HEK293 (cell line): Measurements from ENCODE around the gene SLF2.

ENCODE experiments used
- CTCF ChIA-PET: fragments of 350-600 bp; formaldehyde crosslinking; extraction: SDS; loops from one replicate; lab custom pipeline; 2021; ENCODE audit warnings: antibody characterized with exemption; lab: Yijun Ruan, JAX
- POLR2A ChIA-PET: fragments of 300-600 bp; formaldehyde crosslinking; extraction: SDS; loops from one replicate; lab custom pipeline; 2020; ENCODE audit warnings: antibody characterized with exemption, inconsistent platforms; lab: Yijun Ruan, JAX
- H3K27ac ChIP-seq: fragments of 200-500 bp; sonication (Bioruptor generic); 2 replicates; pipeline ENCODE4 v1.5.1; 2014; ENCODE audit warnings: low read depth, low read length, control low read depth, inconsistent platforms; ENCODE audit errors: extremely low read depth
- H3K36me3 ChIP-seq, 2 experiments: fragments of 200-500 bp in 1 of 2; sonication (Bioruptor generic) in 1 of 2; 1 replicate in 1 of 2; 2 replicates in 1 of 2; pipeline ENCODE4 v1.5.1; 2014 to 2017; ENCODE audit warnings: inconsistent platforms in 2 of 2, low read length in 2 of 2; ENCODE audit not compliant: control insufficient read depth in 2 of 2, insufficient read depth in 1 of 2
- H3K4me1 ChIP-seq: fragments of 200-500 bp; sonication (Bioruptor generic); 2 replicates; pipeline ENCODE4 v1.5.1; 2014; ENCODE audit warnings: mild to moderate bottlenecking, low read length, inconsistent platforms; ENCODE audit not compliant: control insufficient read depth, insufficient read depth
- H3K4me3 ChIP-seq: 2 replicates; pipeline ENCODE4 v1.5.1; 2011; ENCODE audit warnings: low read depth, mild to moderate bottlenecking, control low read depth, low read length, moderate library complexity
- H3K9me3 ChIP-seq: fragments of 200-500 bp; sonication (Bioruptor generic); 2 replicates; pipeline ENCODE4 v1.5.1; 2014; ENCODE audit warnings: low read depth, low read length, inconsistent platforms; ENCODE audit not compliant: control insufficient read depth, insufficient read depth
- BCL11A ChIP-seq: fragments of 450-650 bp; formaldehyde crosslinking; IDR thresholded peaks from 2 replicates; pipeline ENCODE4 v1.5.1; 2016; ENCODE audit warnings: low read depth, missing biosample characterization, missing genetic modification characterization
- GFI1B ChIP-seq: fragments of 450-650 bp; formaldehyde crosslinking; IDR thresholded peaks from 2 replicates; pipeline ENCODE4 v1.5.1; 2016; ENCODE audit warnings: missing biosample characterization, missing genetic modification characterization
- GLIS2 ChIP-seq: fragments of 450-650 bp; formaldehyde crosslinking; IDR thresholded peaks from 2 replicates; pipeline ENCODE4 v1.5.1; 2016; ENCODE audit warnings: missing biosample characterization, missing genetic modification characterization
- INSM2 ChIP-seq: fragments of 450-650 bp; formaldehyde crosslinking; IDR thresholded peaks from 2 replicates; pipeline ENCODE4 v1.5.1; 2016; ENCODE audit warnings: missing biosample characterization, missing genetic modification characterization
- KLF1 ChIP-seq: fragments of 450-650 bp; formaldehyde crosslinking; IDR thresholded peaks from 2 replicates; pipeline ENCODE4 v1.5.1; 2016; ENCODE audit warnings: missing biosample characterization, missing genetic modification characterization
- KLF9 ChIP-seq: fragments of 450-650 bp; formaldehyde crosslinking; IDR thresholded peaks from 2 replicates; pipeline ENCODE4 v1.5.1; 2016; ENCODE audit warnings: missing biosample characterization, missing genetic modification characterization, low read depth
- OSR2 ChIP-seq: fragments of 450-650 bp; formaldehyde crosslinking; IDR thresholded peaks from 2 replicates; pipeline ENCODE4 v1.5.1; 2016; ENCODE audit warnings: missing biosample characterization, missing genetic modification characterization
- SP2 ChIP-seq: fragments of 450-650 bp; formaldehyde crosslinking; IDR thresholded peaks from 2 replicates; pipeline ENCODE4 v1.5.1; 2016; ENCODE audit warnings: missing biosample characterization, missing genetic modification characterization
- TCF7L2 ChIP-seq: IDR thresholded peaks from 2 replicates; pipeline ENCODE4 v1.6.1; 2011; ENCODE audit warnings: low read depth, mild to moderate bottlenecking, inconsistent platforms, low read length, moderate library complexity, borderline replicate concordance
- WT1 ChIP-seq: fragments of 450-650 bp; formaldehyde crosslinking; IDR thresholded peaks from 2 replicates; pipeline ENCODE4 v1.5.1; 2016; ENCODE audit warnings: missing biosample characterization, missing genetic modification characterization
- YY2 ChIP-seq: fragments of 450-650 bp; formaldehyde crosslinking; IDR thresholded peaks from 2 replicates; pipeline ENCODE4 v1.5.1; 2016; ENCODE audit warnings: missing biosample characterization, missing genetic modification characterization
- ZBTB21 ChIP-seq: fragments of 450-650 bp; formaldehyde crosslinking; IDR thresholded peaks from 2 replicates; pipeline ENCODE4 v1.5.1; 2017; ENCODE audit warnings: missing biosample characterization, missing genetic modification characterization
- ZBTB49 ChIP-seq: fragments of 450-650 bp; formaldehyde crosslinking; IDR thresholded peaks from 2 replicates; pipeline ENCODE4 v1.5.1; 2016; ENCODE audit warnings: missing biosample characterization, missing genetic modification characterization, low read depth
- ZBTB8A ChIP-seq: fragments of 450-650 bp; formaldehyde crosslinking; IDR thresholded peaks from 2 replicates; pipeline ENCODE4 v1.5.1; 2016; ENCODE audit warnings: missing biosample characterization, missing genetic modification characterization
- ZNF114 ChIP-seq: fragments of 450-650 bp; formaldehyde crosslinking; IDR thresholded peaks from 2 replicates; pipeline ENCODE4 v1.5.0; 2017; ENCODE audit warnings: missing biosample characterization, missing genetic modification characterization
- ZNF133 ChIP-seq: fragments of 450-650 bp; formaldehyde crosslinking; IDR thresholded peaks from 2 replicates; pipeline ENCODE4 v1.5.1; 2016; ENCODE audit warnings: missing biosample characterization, missing genetic modification characterization
- ZNF211 ChIP-seq: fragments of 450-650 bp; formaldehyde crosslinking; IDR thresholded peaks from 2 replicates; pipeline ENCODE4 v1.5.1; 2016; ENCODE audit warnings: low read depth, missing biosample characterization, missing genetic modification characterization
- ZNF223 ChIP-seq: fragments of 450-650 bp; formaldehyde crosslinking; IDR thresholded peaks from 2 replicates; pipeline ENCODE4 v1.5.1; 2016; ENCODE audit warnings: missing biosample characterization, missing genetic modification characterization
- ZNF248 ChIP-seq: fragments of 450-650 bp; formaldehyde crosslinking; IDR thresholded peaks from 2 replicates; pipeline ENCODE4 v1.5.1; 2017; ENCODE audit warnings: missing biosample characterization, missing genetic modification characterization
- ZNF404 ChIP-seq: fragments of 450-650 bp; formaldehyde crosslinking; IDR thresholded peaks from 2 replicates; pipeline ENCODE4 v1.5.1; 2017; ENCODE audit warnings: missing biosample characterization, missing genetic modification characterization
- ZNF416 ChIP-seq: fragments of 450-650 bp; formaldehyde crosslinking; IDR thresholded peaks from 2 replicates; pipeline ENCODE4 v1.5.1; 2016; ENCODE audit warnings: missing biosample characterization, missing genetic modification characterization
- ZNF433 ChIP-seq: fragments of 450-650 bp; formaldehyde crosslinking; IDR thresholded peaks from 2 replicates; pipeline ENCODE4 v1.5.1; 2016; ENCODE audit warnings: missing biosample characterization, missing genetic modification characterization, low read depth
- ZNF521 ChIP-seq: fragments of 450-650 bp; formaldehyde crosslinking; IDR thresholded peaks from 2 replicates; pipeline ENCODE4 v1.5.1; 2017; ENCODE audit warnings: missing biosample characterization, mild to moderate bottlenecking, missing genetic modification characterization
- ZNF621 ChIP-seq: fragments of 450-650 bp; formaldehyde crosslinking; IDR thresholded peaks from 2 replicates; pipeline ENCODE4 v1.5.1; 2017; ENCODE audit warnings: missing biosample characterization, missing genetic modification characterization
- ZNF629 ChIP-seq: fragments of 450-650 bp; formaldehyde crosslinking; IDR thresholded peaks from 2 replicates; pipeline ENCODE4 v1.5.1; 2017; ENCODE audit warnings: missing biosample characterization, missing genetic modification characterization
- ZNF645 ChIP-seq: fragments of 450-650 bp; formaldehyde crosslinking; IDR thresholded peaks from 2 replicates; pipeline ENCODE4; 2016; ENCODE audit warnings: missing biosample characterization, missing genetic modification characterization
- ZNF654 ChIP-seq: fragments of 450-650 bp; formaldehyde crosslinking; IDR thresholded peaks from 2 replicates; pipeline ENCODE4 v1.5.1; 2016; ENCODE audit warnings: low read depth, missing biosample characterization, missing genetic modification characterization
- ZNF677 ChIP-seq: fragments of 450-650 bp; IDR thresholded peaks from 2 replicates; pipeline ENCODE4 v1.5.0; 2018; ENCODE audit warnings: missing biosample characterization, mild to moderate bottlenecking, missing genetic modification characterization, moderate library complexity
- ZNF837 ChIP-seq: fragments of 450-650 bp; formaldehyde crosslinking; IDR thresholded peaks from 2 replicates; pipeline ENCODE4 v1.5.1; 2016; ENCODE audit warnings: missing biosample characterization, missing genetic modification characterization
- ZSCAN23 ChIP-seq: fragments of 450-650 bp; formaldehyde crosslinking; IDR thresholded peaks from 2 replicates; pipeline ENCODE4 v1.5.1; 2016; ENCODE audit warnings: missing biosample characterization, missing genetic modification characterization
- ZSCAN30 ChIP-seq: fragments of 450-650 bp; IDR thresholded peaks from 2 replicates; pipeline ENCODE4 v1.5.1; 2018; ENCODE audit warnings: missing biosample characterization, mild to moderate bottlenecking, missing genetic modification characterization, moderate library complexity
- TF ChIP-seq, protein P1 (sequence below): fragments of 450-650 bp; formaldehyde crosslinking; IDR thresholded peaks from 2 replicates; pipeline ENCODE4 v1.5.1; 2017; ENCODE audit warnings: missing biosample characterization, missing genetic modification characterization

The SLF2 gene

DNA sequence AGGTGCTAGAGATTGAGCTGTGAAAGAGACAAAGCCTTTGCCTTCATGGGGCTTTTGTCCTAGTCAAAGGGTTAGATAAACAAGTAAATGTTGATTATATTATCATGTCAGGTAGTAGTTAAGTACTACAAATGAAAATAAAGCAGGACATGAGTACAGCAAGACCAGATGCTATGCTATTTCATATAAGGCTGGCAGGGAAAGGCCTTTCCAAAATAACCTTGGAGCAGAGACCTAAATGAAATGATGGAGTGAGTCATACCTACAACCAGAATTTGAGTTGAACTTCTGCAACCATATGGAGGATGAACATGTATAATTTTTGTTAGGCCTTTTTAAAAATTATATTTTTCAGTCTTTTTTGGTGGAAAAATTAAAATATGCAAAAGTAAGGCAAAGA, 33.0 kb downstream of the SLF2 start:
- no peaks in the 10 kb centered on the region for H3K9me3 ChIP-seq
- peaks cover 89 to 90% of the 10 kb centered on the region in 2 experiments for H3K36me3 ChIP-seq
- no peak overlapping the region for H3K27ac ChIP-seq
- no peak for TF ChIP-seq ZNF133 (tag by site-specific recombination)
- TF ChIP-seq ZNF645, result no peak
- no peak for TF ChIP-seq YY2 (tag by site-specific recombination)
- TF ChIP-seq ZBTB21 (tag by site-specific recombination), result no peak
- TF ChIP-seq, protein P1, sequence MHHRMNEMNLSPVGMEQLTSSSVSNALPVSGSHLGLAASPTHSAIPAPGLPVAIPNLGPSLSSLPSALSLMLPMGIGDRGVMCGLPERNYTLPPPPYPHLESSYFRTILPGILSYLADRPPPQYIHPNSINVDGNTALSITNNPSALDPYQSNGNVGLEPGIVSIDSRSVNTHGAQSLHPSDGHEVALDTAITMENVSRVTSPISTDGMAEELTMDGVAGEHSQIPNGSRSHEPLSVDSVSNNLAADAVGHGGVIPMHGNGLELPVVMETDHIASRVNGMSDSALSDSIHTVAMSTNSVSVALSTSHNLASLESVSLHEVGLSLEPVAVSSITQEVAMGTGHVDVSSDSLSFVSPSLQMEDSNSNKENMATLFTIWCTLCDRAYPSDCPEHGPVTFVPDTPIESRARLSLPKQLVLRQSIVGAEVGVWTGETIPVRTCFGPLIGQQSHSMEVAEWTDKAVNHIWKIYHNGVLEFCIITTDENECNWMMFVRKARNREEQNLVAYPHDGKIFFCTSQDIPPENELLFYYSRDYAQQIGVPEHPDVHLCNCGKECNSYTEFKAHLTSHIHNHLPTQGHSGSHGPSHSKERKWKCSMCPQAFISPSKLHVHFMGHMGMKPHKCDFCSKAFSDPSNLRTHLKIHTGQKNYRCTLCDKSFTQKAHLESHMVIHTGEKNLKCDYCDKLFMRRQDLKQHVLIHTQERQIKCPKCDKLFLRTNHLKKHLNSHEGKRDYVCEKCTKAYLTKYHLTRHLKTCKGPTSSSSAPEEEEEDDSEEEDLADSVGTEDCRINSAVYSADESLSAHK (tag by site-specific recombination), result no peak
- no peak for TF ChIP-seq WT1 (tag by site-specific recombination)
- no peak for TF ChIP-seq KLF1 (tag by site-specific recombination)
- no peak for TF ChIP-seq ZNF248 (tag by site-specific recombination)
- no peak for TF ChIP-seq TCF7L2
- no peak for TF ChIP-seq ZBTB8A (tag by site-specific recombination)
- TF ChIP-seq INSM2, result no peak
- TF ChIP-seq GLIS2 (tag by site-specific recombination), result no peak
- TF ChIP-seq ZNF654 (tag by site-specific recombination), result no peak
- TF ChIP-seq KLF9 (tag by site-specific recombination), result no peak
- TF ChIP-seq ZNF223 (tag by site-specific recombination), result no peak
- TF ChIP-seq ZNF521 (tag by site-specific recombination), result no peak
- TF ChIP-seq ZSCAN30 (tag by site-specific recombination), result no peak
- TF ChIP-seq, all 188 proteins: peak for 0
- Histone ChIP-seq H3K4me3 (no peak overlapping the region), H3K4me1 (no peaks in the 10 kb centered on the region)
- POLR2A ChIA-PET, result no interaction called here
- CTCF ChIA-PET, result interaction anchor here (0.6 to 1.3 kb wide), 3 partner anchors 11 to 71 kb away, joined by 3 read pairs; no protein-coding TSS in a partner anchor

- H3K27ac ChIP-seq, result no peak overlapping the region
- no peaks in the 10 kb centered on the region for H3K4me1 ChIP-seq
- POLR2A ChIA-PET, result no interaction called here
- H3K36me3 ChIP-seq, result peaks cover 80 to 87% of the 10 kb centered on the region in 2 experiments
- no peaks in the 10 kb centered on the region for H3K9me3 ChIP-seq
- CTCF ChIA-PET, result no interaction called here
- no peak overlapping the region for H3K4me3 ChIP-seq
- TF ChIP-seq ZNF837 (tag by site-specific recombination) (no peak), ZNF629 (tag by site-specific recombination) (no peak), GLIS2 (tag by site-specific recombination) (no peak), ZNF114 (no peak), ZNF433 (no peak), ZBTB49 (no peak), SP2 (tag by site-specific recombination) (no peak), ZSCAN23 (no peak), YY2 (tag by site-specific recombination) (no peak), ZNF211 (tag by site-specific recombination) (no peak), GFI1B (tag by site-specific recombination) (no peak), ZNF621 (tag by site-specific recombination) (no peak), BCL11A (tag by site-specific recombination) (no peak), ZNF677 (no peak), ZNF416 (tag by site-specific recombination) (no peak), ZNF404 (no peak), TCF7L2 (no peak), OSR2 (tag by site-specific recombination) (no peak)
Measured at GRCh38 chr10:100948916-100949315, 36.2 kb downstream of the SLF2 start.
